RWPE1 (cell line): ENCODE results near the gene DCAF5.

Source experiments
- CTCF ChIA-PET: fragments of 350-600 bp; sonication (Branson Sonifier 250); formaldehyde crosslinking; extraction: SDS; loops from one replicate; lab custom pipeline; 2021; lab: Yijun Ruan, JAX
- POLR2A ChIA-PET: fragments of 400-600 bp; formaldehyde crosslinking; extraction: SDS; loops from one replicate; lab custom pipeline; 2020; ENCODE audit warnings: antibody characterized with exemption; ENCODE audit not compliant: low non-redundant PET; lab: Yijun Ruan, JAX
- DNase-seq: peaks from one replicate; pipeline ENCODE4 v3.0.0; 2012; ENCODE audit warnings: low spot score
- H3K27ac ChIP-seq: fragments of 450-650 bp; 2 replicates; pipeline ENCODE4 v1.5.1; 2017
- CTCF ChIP-seq: fragments of 450-650 bp; conservative IDR thresholded peaks from 2 replicates; pipeline ENCODE4 v1.5.1; 2017; ENCODE audit warnings: low read depth, mild to moderate bottlenecking

DCAF5 gene

GRCh38 chr14:69001375-69001774 is 151.5 kb downstream of the DCAF5 start:
- ChIA-PET CTCF (no interaction called here), POLR2A (no interaction called here)
- H3K27ac ChIP-seq = no peak overlapping the region
- no peak for DNase-seq
- no peak for TF ChIP-seq CTCF
